HEK293 (cell line): ENCODE data around the gene MRM1.

Experiments
- ELK4 ChIP-seq: IDR thresholded peaks from 2 replicates; pipeline ENCODE4 v1.6.1; 2011; ENCODE audit warnings: mild to moderate bottlenecking, low read depth, low read length, borderline replicate concordance
- KLF1 ChIP-seq: fragments of 450-650 bp; formaldehyde crosslinking; IDR thresholded peaks from 2 replicates; pipeline ENCODE4 v1.5.1; 2016; ENCODE audit warnings: missing biosample characterization, missing genetic modification characterization
- KLF16 ChIP-seq: fragments of 450-650 bp; formaldehyde crosslinking; IDR thresholded peaks from 2 replicates; pipeline ENCODE4 v1.5.1; 2017; ENCODE audit warnings: missing biosample characterization, missing genetic modification characterization
- REST ChIP-seq: fragments of 450-650 bp; formaldehyde crosslinking; IDR thresholded peaks from 2 replicates; pipeline ENCODE4 v1.5.1; 2016; ENCODE audit warnings: missing biosample characterization, missing genetic modification characterization
- ZBTB17 ChIP-seq: fragments of 450-650 bp; formaldehyde crosslinking; IDR thresholded peaks from 2 replicates; pipeline ENCODE4 v1.5.1; 2016; ENCODE audit warnings: missing biosample characterization, missing genetic modification characterization
- ZFP37 ChIP-seq: fragments of 450-650 bp; formaldehyde crosslinking; IDR thresholded peaks from 2 replicates; pipeline ENCODE4 v1.5.1; 2016; ENCODE audit warnings: missing biosample characterization, missing genetic modification characterization
- ZNF221 ChIP-seq: fragments of 450-650 bp; formaldehyde crosslinking; IDR thresholded peaks from 2 replicates; pipeline ENCODE4 v1.5.1; 2017; ENCODE audit warnings: missing biosample characterization, missing genetic modification characterization, borderline replicate concordance
- ZNF362 ChIP-seq: fragments of 450-650 bp; formaldehyde crosslinking; IDR thresholded peaks from 2 replicates; pipeline ENCODE4 v1.5.1; 2016; ENCODE audit warnings: missing biosample characterization, missing genetic modification characterization
- ZNF510 ChIP-seq: fragments of 450-650 bp; formaldehyde crosslinking; IDR thresholded peaks from 2 replicates; pipeline ENCODE4 v1.5.1; 2018; ENCODE audit warnings: mild to moderate bottlenecking, missing genetic modification characterization, missing biosample characterization; ENCODE audit not compliant: insufficient replicate concordance
- ZSCAN16 ChIP-seq: fragments of 450-650 bp; formaldehyde crosslinking; IDR thresholded peaks from 2 replicates; pipeline ENCODE4 v1.5.1; 2016; ENCODE audit warnings: missing biosample characterization, missing genetic modification characterization
- TF ChIP-seq, protein P1 (sequence below): fragments of 450-650 bp; formaldehyde crosslinking; IDR thresholded peaks from 2 replicates; pipeline ENCODE4 v1.5.1; 2016; ENCODE audit warnings: missing biosample characterization, missing genetic modification characterization

DNA sequence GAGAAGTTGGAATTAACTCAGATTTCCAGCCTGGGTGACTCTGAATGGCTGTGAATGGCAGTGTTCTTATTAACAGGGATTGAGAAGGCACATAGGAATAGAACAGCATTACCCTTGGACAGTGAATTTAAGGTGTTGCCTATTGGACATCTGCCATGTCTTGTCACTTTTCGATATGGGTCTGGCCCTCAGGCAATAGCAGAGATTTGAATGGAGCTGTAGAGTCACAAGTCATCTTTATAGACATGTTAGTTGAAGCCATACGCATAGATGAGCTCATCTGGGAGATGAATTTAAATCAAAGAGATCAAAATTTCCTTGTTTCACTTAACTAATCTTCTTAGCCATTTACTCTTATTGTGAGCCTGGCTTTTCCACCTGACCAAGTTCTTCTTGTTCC, 24.6 kb upstream of the MRM1 start:
- TF ChIP-seq KLF1 (tag by site-specific recombination): no peak
- TF ChIP-seq KLF16 (tag by site-specific recombination): no peak
- TF ChIP-seq ZBTB17 (tag by site-specific recombination): no peak
- TF ChIP-seq, protein P1, sequence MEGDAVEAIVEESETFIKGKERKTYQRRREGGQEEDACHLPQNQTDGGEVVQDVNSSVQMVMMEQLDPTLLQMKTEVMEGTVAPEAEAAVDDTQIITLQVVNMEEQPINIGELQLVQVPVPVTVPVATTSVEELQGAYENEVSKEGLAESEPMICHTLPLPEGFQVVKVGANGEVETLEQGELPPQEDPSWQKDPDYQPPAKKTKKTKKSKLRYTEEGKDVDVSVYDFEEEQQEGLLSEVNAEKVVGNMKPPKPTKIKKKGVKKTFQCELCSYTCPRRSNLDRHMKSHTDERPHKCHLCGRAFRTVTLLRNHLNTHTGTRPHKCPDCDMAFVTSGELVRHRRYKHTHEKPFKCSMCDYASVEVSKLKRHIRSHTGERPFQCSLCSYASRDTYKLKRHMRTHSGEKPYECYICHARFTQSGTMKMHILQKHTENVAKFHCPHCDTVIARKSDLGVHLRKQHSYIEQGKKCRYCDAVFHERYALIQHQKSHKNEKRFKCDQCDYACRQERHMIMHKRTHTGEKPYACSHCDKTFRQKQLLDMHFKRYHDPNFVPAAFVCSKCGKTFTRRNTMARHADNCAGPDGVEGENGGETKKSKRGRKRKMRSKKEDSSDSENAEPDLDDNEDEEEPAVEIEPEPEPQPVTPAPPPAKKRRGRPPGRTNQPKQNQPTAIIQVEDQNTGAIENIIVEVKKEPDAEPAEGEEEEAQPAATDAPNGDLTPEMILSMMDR (tag by site-specific recombination): no peak
- TF ChIP-seq ZNF221: no peak
- TF ChIP-seq ZFP37 (tag by site-specific recombination): no peak
- no peak for TF ChIP-seq ELK4
- no peak for TF ChIP-seq ZSCAN16 (tag by site-specific recombination)
- no peak for TF ChIP-seq ZNF362 (tag by site-specific recombination)
- TF ChIP-seq REST (tag by site-specific recombination): no peak
- TF ChIP-seq ZNF510 (tag by site-specific recombination): no peak
